Fibroblast of the aortic adventitia (primary cell): Measurements from ENCODE around the gene NTPCR. TPM values are rescaled to one million over a fixed set of nuclear protein-coding genes. Genes with fewer than 3 reads are reported as not detected.

ENCODE experiments used
- DNase-seq: peaks from one replicate; pipeline ENCODE4 v3.0.0-alpha.2; 2010; ENCODE audit warnings: low read depth
- H3K4me3 ChIP-seq: 2 replicates; pipeline ENCODE4 v1.5.1; 2011; ENCODE audit warnings: low read depth, mild to moderate bottlenecking, control low read depth, low read length, moderate library complexity
- CTCF ChIP-seq: IDR thresholded peaks from 2 replicates; pipeline ENCODE4 v1.5.1; 2011; ENCODE audit warnings: mild to moderate bottlenecking, low read length, control low read depth, inconsistent platforms; ENCODE audit not compliant: insufficient read depth
- total RNA-seq: library from RNA; depleted of rRNA; stranded (reverse); fragments of >200 nt; gene quantifications from 2 replicates; pipeline ENCODE4 v1.2.3, GENCODE V29; 2012; ENCODE audit warnings: low replicate concordance

Gene NTPCR
- total RNA-seq, 1 donor, result 19.7 TPM

- no peak overlapping the region for H3K4me3 ChIP-seq
- no peak for DNase-seq
- no peak for TF ChIP-seq CTCF
These were observed 68.7 kb downstream of the NTPCR start for GRCh38 chr1:233019083-233019482.

- no peak overlapping the region for H3K4me3 ChIP-seq
- no peak for DNase-seq
- TF ChIP-seq CTCF, result no peak
These were observed 69.4 kb downstream of the NTPCR start for GRCh38 chr1:233019778-233020325.

DNA sequence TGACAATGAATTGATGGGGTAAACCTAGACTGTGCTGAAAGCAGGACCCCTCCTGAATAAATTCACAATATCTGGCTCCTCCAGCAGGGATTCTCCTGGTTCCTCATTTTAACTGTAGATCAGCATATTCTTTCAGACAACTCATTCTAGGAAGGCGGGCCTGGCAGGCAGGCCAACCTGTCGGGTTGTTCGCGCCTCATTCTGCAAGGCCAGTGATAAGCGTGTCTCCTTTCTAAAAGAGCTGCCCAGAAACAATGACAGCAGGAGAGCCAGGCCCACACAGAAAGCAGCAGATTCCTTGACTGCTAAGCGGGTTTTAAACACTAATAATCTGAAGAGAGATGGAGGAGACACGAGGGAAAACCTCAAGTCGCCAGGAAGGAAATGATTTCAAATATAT, 70.0 kb downstream of the NTPCR start:
- H3K4me3 ChIP-seq, result no peak overlapping the region
- DNase-seq, result peak; percentile 49
- TF ChIP-seq CTCF, result no peak

DNA sequence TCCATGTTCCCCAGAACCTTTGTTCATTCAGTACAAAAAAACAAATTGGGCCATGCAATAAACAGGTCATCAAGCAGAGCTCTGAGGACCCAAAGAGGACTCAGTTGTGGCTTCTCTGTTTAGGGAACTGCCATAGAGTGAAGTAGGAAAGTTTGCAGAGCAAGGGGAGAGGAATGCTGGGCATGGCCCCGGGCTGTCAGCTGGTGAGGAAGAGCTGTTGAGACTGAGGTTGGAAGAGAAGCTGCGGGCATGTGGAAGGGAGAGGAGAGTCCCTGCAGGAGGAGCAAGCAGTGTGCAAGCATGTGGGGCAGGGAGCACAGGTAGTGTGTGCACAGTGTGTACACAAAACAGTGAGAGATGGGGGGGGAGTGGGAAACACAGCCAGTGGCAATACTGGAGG, 71.8 kb downstream of the NTPCR start:
- H3K4me3 ChIP-seq, result no peak overlapping the region
- DNase-seq, result no peak
- TF ChIP-seq CTCF, result no peak

DNA sequence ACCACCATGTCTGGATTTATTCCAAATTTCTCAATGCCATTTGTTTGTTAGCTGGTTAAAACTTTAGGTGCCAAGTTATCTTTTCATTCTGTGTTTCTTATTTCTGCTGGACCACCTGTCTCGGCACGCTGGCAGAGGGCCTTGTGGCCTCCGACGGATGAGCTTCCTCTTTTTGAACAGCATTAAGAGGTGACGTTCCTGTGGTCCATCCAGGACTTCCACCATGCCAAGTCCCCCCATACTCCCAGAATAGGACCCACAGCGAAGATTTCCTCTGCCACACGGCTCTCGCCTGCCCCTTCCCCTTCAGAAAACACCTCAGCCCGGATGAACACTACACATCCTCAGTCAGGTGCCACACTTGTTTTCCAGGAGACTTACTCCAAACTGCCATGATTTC, 73.8 kb downstream of the NTPCR start:
- no peak for TF ChIP-seq CTCF

DNA sequence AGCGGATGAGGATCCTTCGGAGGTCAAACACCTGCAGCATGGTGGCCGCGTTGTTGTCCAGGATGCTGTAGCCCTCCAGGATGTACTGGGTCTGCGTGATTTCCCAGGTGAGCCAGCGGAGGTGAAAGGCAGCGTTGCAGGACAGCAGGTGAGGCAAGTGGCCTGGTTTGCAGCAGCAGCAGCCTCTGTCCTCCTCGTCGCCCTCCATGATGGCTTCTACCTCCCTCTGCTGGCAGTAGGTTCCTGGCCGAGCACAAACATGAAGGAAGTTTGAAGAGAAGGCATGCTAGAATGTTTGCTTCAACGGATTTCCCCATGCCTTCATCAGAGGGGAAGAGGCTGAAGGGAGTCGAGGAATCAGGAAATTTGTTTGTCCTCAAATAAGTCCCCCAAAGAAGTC, 74.7 kb downstream of the NTPCR start:
- peak; percentile 31 for TF ChIP-seq CTCF
- H3K4me3 ChIP-seq, result no peak overlapping the region
- no peak for DNase-seq

More for the DNA sequence above, 73.8 kb downstream of the NTPCR start:
- H3K4me3 ChIP-seq, result no peak overlapping the region
- no peak for DNase-seq

- no peak for DNase-seq
These were observed 75.2 kb downstream of the NTPCR start for GRCh38 chr1:233025567-233025966.

More at GRCh38 chr1:233025567-233025966, 75.2 kb downstream of the NTPCR start:
- no peak for TF ChIP-seq CTCF
- no peak overlapping the region for H3K4me3 ChIP-seq
